Measurements from ENCODE around the gene LRRC7. TPM values are rescaled to one million over a fixed set of nuclear protein-coding genes. Genes with fewer than 3 reads are reported as not detected.

LRRC7 gene
- total RNA-seq, 1 donor from 2014 or later: not detected

DNA sequence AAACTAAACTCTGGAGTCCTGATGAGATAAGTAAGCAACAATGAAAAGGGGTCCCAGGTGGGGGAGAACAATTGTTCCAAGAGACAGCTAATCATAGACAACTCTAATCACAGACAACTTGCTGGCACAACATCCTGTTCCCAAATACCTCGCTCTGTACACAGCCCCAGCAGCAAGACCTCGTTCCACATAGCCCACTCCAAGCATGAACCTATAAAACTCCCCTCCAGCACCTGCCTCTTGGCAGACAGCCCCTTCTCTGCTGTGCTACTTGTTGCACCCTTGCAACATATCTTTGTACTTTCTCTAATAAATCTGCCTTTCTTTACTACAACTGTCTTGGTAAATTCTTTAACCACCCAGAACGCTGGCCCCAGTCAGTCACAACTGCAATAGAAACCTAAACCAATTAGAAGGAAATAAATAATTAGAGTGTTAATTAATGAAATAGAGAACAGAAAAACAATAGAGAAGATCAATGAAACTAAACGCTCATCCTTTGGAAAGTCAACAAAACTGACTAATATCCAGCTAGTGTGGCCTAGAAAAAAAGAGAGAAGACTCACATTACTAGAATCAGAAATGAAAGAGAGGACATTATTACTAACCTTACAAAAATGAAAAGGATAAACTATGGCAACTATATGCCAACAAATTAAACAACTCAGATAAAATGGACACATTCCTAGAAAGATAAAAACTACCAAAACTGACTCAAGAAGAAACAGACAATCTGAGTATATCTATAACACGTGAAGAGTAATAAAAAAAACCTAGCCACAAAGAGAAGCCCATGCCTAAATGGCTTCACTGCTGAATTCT, 601.5 kb downstream of the LRRC7 start:
- H3K36me3 Mint-ChIP-seq (ENCODE audit: low read depth): peaks cover 54% of the 10 kb centered on the region
- POLR2A ChIA-PET: no interaction called here

DNA sequence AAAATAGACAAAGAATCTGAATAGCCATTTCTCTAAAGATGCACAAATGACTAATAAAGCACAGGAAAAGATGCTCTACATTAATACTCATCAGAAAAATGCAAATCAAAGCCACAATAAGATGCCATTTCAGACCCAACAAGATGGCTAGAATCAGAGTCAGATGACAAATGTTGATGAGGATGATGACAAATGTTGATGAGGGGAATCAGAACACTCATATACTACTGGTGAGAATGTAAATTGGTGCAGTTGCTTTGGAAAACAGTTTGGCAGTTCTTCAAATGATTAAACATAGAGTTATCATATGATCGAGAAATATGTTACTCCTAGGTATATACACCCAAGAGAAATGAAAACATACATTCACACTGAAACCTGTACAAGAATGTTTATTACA, 603.8 kb downstream of the LRRC7 start:
- no peak overlapping the region for H3K4me3 Mint-ChIP-seq
- POLR2A ChIA-PET: no interaction called here
- no peaks in the 10 kb centered on the region for H3K27me3 Mint-ChIP-seq
- H3K27ac Mint-ChIP-seq: no peak overlapping the region
- no peaks in the 10 kb centered on the region for H3K4me1 Mint-ChIP-seq
- CTCF ChIA-PET: no interaction called here
- intact Hi-C loops (cut with micrococcal nuclease): no loop called here
- no peaks in the 10 kb centered on the region for H3K9me3 Mint-ChIP-seq
- DNase-seq (no peak), ATAC-seq (ENCODE audit: low read depth) (no peak)
- peaks cover 61% of the 10 kb centered on the region for H3K36me3 Mint-ChIP-seq (ENCODE audit: low read depth)
- TF ChIP-seq, protein P1, sequence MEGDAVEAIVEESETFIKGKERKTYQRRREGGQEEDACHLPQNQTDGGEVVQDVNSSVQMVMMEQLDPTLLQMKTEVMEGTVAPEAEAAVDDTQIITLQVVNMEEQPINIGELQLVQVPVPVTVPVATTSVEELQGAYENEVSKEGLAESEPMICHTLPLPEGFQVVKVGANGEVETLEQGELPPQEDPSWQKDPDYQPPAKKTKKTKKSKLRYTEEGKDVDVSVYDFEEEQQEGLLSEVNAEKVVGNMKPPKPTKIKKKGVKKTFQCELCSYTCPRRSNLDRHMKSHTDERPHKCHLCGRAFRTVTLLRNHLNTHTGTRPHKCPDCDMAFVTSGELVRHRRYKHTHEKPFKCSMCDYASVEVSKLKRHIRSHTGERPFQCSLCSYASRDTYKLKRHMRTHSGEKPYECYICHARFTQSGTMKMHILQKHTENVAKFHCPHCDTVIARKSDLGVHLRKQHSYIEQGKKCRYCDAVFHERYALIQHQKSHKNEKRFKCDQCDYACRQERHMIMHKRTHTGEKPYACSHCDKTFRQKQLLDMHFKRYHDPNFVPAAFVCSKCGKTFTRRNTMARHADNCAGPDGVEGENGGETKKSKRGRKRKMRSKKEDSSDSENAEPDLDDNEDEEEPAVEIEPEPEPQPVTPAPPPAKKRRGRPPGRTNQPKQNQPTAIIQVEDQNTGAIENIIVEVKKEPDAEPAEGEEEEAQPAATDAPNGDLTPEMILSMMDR (IDR thresholded peaks at IDR 0.05): no peak

More for the DNA sequence above, 601.5 kb downstream of the LRRC7 start:
- CTCF ChIA-PET: no interaction called here
- DNase-seq (no peak), ATAC-seq (ENCODE audit: low read depth) (no peak)
- Mint-ChIP-seq H3K9me3 (no peaks in the 10 kb centered on the region), H3K4me1 (no peaks in the 10 kb centered on the region), H3K27me3 (no peaks in the 10 kb centered on the region), H3K4me3 (no peak overlapping the region), H3K27ac (no peak overlapping the region)
- intact Hi-C loops (cut with micrococcal nuclease): no loop called here
- TF ChIP-seq, protein P1 (IDR thresholded peaks at IDR 0.05): no peak
